Lung (tissue), 12 donors: ENCODE results near the gene ANO1. TPM values are rescaled to one million over a fixed set of nuclear protein-coding genes. Genes with fewer than 3 reads are reported as not detected.
A peak's percentile ranks its signal among the peaks of the same experiment; 100 is the strongest.

ENCODE experiments used
- ATAC-seq: fragments of 200-7000 bp; cut with Tn5 transposase; one replicate; pipeline ENCODE4 v1.9.1; 2020; ENCODE audit warnings: moderate number of reproducible peaks; ENCODE audit not compliant: insufficient read depth, low FRiP score
- DNase-seq, 3 donors: peaks; one replicate each; pipeline ENCODE4 v3.0.0-alpha.2; 2013 to 2017
- H3K27ac ChIP-seq, 2 donors: one replicate each; pipeline ENCODE4 v1.5.1; 2013; ENCODE audit warnings: mild to moderate bottlenecking in 2 of 2, moderate library complexity in 2 of 2, control low read depth in 1 of 2, inconsistent platforms in 1 of 2, low read depth in 1 of 2, low read length in 1 of 2
- H3K27me3 ChIP-seq, 3 donors: one replicate each; pipeline ENCODE4 v1.5.1; 2013; ENCODE audit warnings: low read length in 2 of 3; ENCODE audit not compliant: control insufficient read depth in 3 of 3, insufficient read depth in 3 of 3
- H3K36me3 ChIP-seq, 4 donors: one replicate each; pipeline ENCODE4 v1.5.1; 2013; ENCODE audit warnings: low read length in 4 of 4, mild to moderate bottlenecking in 1 of 4, moderate library complexity in 1 of 4; ENCODE audit not compliant: control insufficient read depth in 4 of 4, insufficient read depth in 4 of 4
- H3K4me1 ChIP-seq, 5 donors: one replicate each; pipeline ENCODE4 v1.5.1; 2013; ENCODE audit warnings: low read length in 5 of 5, mild to moderate bottlenecking in 2 of 5, moderate library complexity in 1 of 5; ENCODE audit not compliant: control insufficient read depth in 5 of 5, insufficient read depth in 5 of 5
- H3K4me3 ChIP-seq: one replicate; pipeline ENCODE4 v1.5.1; 2013; ENCODE audit warnings: mild to moderate bottlenecking, control low read depth, moderate library complexity
- H3K9ac ChIP-seq, 2 donors: one replicate each; pipeline ENCODE4 v1.5.1; 2013; ENCODE audit warnings: low read length in 2 of 2, control low read depth in 1 of 2; ENCODE audit not compliant: insufficient read depth in 1 of 2
- H3K9me3 ChIP-seq, 4 donors: one replicate each; pipeline ENCODE4 v1.5.1; 2013; ENCODE audit warnings: low read length in 3 of 4, mild to moderate bottlenecking in 1 of 4, moderate library complexity in 1 of 4; ENCODE audit not compliant: control insufficient read depth in 4 of 4, insufficient read depth in 3 of 4
- WGBS, 2 donors: extraction: QIAGEN DNeasy Blood & Tissue Kit; methylation state at CpG; one replicate each; pipeline ENCODE4 v1.1.7; 2013; 5-methylcytosine and 5-hydroxymethylcytosine counted together
- polyA plus RNA-seq, 2 donors: library from polyadenylated mRNA; stranded (reverse); fragments of 200-250 nt; gene quantifications; one replicate each; pipeline ENCODE4 v1.2.1, GENCODE V29; 2013
- total RNA-seq, 2 donors: library from RNA; depleted of rRNA in 1 of 2; stranded (reverse); fragments of >200 nt in 1 of 2; gene quantifications; one replicate each; pipeline ENCODE4 v1.2.1, GENCODE V29; 2014 to 2021
- TF ChIP-seq, protein P1 (sequence below): IDR thresholded peaks from 2 replicates; pipeline ENCODE4 v1.5.1; 2012; ENCODE audit warnings: mild to moderate bottlenecking; ENCODE audit errors: control extremely low read depth, extremely low read depth
- donor health status: control.
- donor health status: control.
- donor health status: Bipolar disorder and iron deficiency.
- donor health status: healthy.
- donor health status: DM: yes; HTN: yes; CAD: no.

ANO1 gene
- total and polyA plus RNA-seq, 4 donors, result 1.2 to 10.8 (median 5.5) TPM

GRCh38 chr11:70109903-70110302, 31.8 kb downstream of the ANO1 start:
- Histone ChIP-seq H3K4me3 (no peak overlapping the region), H3K27ac (no peak overlapping the region), H3K9me3 (no peaks in the 10 kb centered on the region), H3K4me1 (peaks cover 0 to 13% (median 0%) of the 10 kb centered on the region in 5 donors), H3K36me3 (no peaks in the 10 kb centered on the region), H3K27me3 (no peaks in the 10 kb centered on the region), H3K9ac (no peak overlapping the region)
- no peak for DNase-seq
- TF ChIP-seq, protein P1, sequence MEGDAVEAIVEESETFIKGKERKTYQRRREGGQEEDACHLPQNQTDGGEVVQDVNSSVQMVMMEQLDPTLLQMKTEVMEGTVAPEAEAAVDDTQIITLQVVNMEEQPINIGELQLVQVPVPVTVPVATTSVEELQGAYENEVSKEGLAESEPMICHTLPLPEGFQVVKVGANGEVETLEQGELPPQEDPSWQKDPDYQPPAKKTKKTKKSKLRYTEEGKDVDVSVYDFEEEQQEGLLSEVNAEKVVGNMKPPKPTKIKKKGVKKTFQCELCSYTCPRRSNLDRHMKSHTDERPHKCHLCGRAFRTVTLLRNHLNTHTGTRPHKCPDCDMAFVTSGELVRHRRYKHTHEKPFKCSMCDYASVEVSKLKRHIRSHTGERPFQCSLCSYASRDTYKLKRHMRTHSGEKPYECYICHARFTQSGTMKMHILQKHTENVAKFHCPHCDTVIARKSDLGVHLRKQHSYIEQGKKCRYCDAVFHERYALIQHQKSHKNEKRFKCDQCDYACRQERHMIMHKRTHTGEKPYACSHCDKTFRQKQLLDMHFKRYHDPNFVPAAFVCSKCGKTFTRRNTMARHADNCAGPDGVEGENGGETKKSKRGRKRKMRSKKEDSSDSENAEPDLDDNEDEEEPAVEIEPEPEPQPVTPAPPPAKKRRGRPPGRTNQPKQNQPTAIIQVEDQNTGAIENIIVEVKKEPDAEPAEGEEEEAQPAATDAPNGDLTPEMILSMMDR, result no peak
- ATAC-seq, result no peak
- WGBS, 2 donors, result 94 to 95% methylated on average over 6 of the region's 6 CpGs

GRCh38 chr11:70110538-70111055, 32.5 kb downstream of the ANO1 start:
- no peak overlapping the region for H3K9ac ChIP-seq
- H3K4me1 ChIP-seq, result peaks cover 0 to 13% (median 0%) of the 10 kb centered on the region in 5 donors
- no peak overlapping the region for H3K4me3 ChIP-seq
- no peaks in the 10 kb centered on the region for H3K9me3 ChIP-seq
- no peaks in the 10 kb centered on the region for H3K36me3 ChIP-seq
- DNase-seq, result no peak
- TF ChIP-seq, protein P1, result no peak
- no peak for ATAC-seq
- WGBS, 2 donors, result 74 to 77% methylated on average over 17 of the region's 17 CpGs
- no peak overlapping the region for H3K27ac ChIP-seq
- no peaks in the 10 kb centered on the region for H3K27me3 ChIP-seq

GRCh38 chr11:70111269-70112016, 33.3 kb downstream of the ANO1 start:
- 42 to 47% methylated on average over 29 of the region's 29 CpGs for WGBS, 2 donors
- Histone ChIP-seq H3K9ac (no peak overlapping the region), H3K27me3 (no peaks in the 10 kb centered on the region), H3K27ac (no peak overlapping the region), H3K4me1 (peaks cover 0 to 13% (median 0%) of the 10 kb centered on the region in 5 donors), H3K4me3 (no peak overlapping the region), H3K36me3 (no peaks in the 10 kb centered on the region), H3K9me3 (no peaks in the 10 kb centered on the region)
- TF ChIP-seq, protein P1, result no peak
- DNase-seq (peak; percentile 52 to 69 (median 67)), ATAC-seq (no peak)
